SK-N-SH treated with all-trans-retinoic acid at 6 μM for 48 hours (cell line): Measurements from ENCODE around the gene OTOF.

Source experiments
- ARNTL ChIP-seq: fragments of 450-650 bp; formaldehyde crosslinking; IDR thresholded peaks from 2 replicates; pipeline ENCODE4 v1.5.0; 2020; ENCODE audit warnings: low read depth, mild to moderate bottlenecking, moderate library complexity, borderline replicate concordance
- ESRRG ChIP-seq: fragments of 250-450 bp; sonication (Bioruptor Pico); IDR thresholded peaks from 2 replicates; pipeline ENCODE4 v1.6.1; 2021; ENCODE audit warnings: mild to moderate bottlenecking
- ISL1 ChIP-seq: fragments of 250-450 bp; sonication (Bioruptor Pico); IDR thresholded peaks from 2 replicates; pipeline ENCODE4 v2.1.2; 2022; ENCODE audit warnings: mild to moderate bottlenecking, moderate library complexity
- OSR1 ChIP-seq: fragments of 250-450 bp; sonication (Bioruptor Pico); IDR thresholded peaks from 2 replicates; pipeline ENCODE4 v1.8.0; 2022; ENCODE audit warnings: moderate library complexity, mild to moderate bottlenecking, inconsistent platforms
- PPARA ChIP-seq: fragments of 250-450 bp; sonication (Bioruptor Pico); IDR thresholded peaks from 2 replicates; pipeline ENCODE4 v1.5.0; 2020; ENCODE audit warnings: mild to moderate bottlenecking, borderline replicate concordance
- RARB ChIP-seq: fragments of 250-450 bp; sonication (Bioruptor Pico); IDR thresholded peaks from 2 replicates; pipeline ENCODE4 v1.8.0; 2021; ENCODE audit warnings: mild to moderate bottlenecking, moderate library complexity
- TCF4 ChIP-seq: fragments of 250-450 bp; sonication (Bioruptor Pico); IDR thresholded peaks from 2 replicates; pipeline ENCODE4 v1.8.0; 2021; ENCODE audit warnings: mild to moderate bottlenecking, moderate library complexity, borderline replicate concordance
- ZFP3 ChIP-seq: fragments of 250-450 bp; sonication (Bioruptor Pico); IDR thresholded peaks from 2 replicates; pipeline ENCODE4 v1.5.0; 2020; ENCODE audit warnings: mild to moderate bottlenecking, moderate library complexity
- ZFP30 ChIP-seq: fragments of 450-650 bp; formaldehyde crosslinking; IDR thresholded peaks from 2 replicates; pipeline ENCODE4 v1.5.0; 2022; ENCODE audit warnings: mild to moderate bottlenecking, moderate library complexity
- ZNF70 ChIP-seq: fragments of 450-650 bp; formaldehyde crosslinking; IDR thresholded peaks from 2 replicates; pipeline ENCODE4 v1.5.0; 2020; ENCODE audit warnings: mild to moderate bottlenecking, moderate library complexity

GRCh38 chr2:26469092-26469710 is 8.7 kb downstream of the OTOF start:
- TF ChIP-seq ZFP3 (no peak), ZFP30 (no peak), TCF4 (no peak), PPARA (CRISPR knock-in tag) (no peak), OSR1 (CRISPR knock-in tag) (no peak), ESRRG (CRISPR knock-in tag) (no peak), ISL1 (CRISPR knock-in tag) (no peak), ARNTL (CRISPR knock-in tag) (no peak), RARB (no peak), ZNF70 (CRISPR knock-in tag) (no peak)
